ENCODE measurements around the gene AHR. TPM values are rescaled to one million over a fixed set of nuclear protein-coding genes. Genes with fewer than 3 reads are reported as not detected.

AHR gene
- total and polyA plus RNA-seq, 8 donors = 58.9 to 200 (median 65.7) TPM

DNA sequence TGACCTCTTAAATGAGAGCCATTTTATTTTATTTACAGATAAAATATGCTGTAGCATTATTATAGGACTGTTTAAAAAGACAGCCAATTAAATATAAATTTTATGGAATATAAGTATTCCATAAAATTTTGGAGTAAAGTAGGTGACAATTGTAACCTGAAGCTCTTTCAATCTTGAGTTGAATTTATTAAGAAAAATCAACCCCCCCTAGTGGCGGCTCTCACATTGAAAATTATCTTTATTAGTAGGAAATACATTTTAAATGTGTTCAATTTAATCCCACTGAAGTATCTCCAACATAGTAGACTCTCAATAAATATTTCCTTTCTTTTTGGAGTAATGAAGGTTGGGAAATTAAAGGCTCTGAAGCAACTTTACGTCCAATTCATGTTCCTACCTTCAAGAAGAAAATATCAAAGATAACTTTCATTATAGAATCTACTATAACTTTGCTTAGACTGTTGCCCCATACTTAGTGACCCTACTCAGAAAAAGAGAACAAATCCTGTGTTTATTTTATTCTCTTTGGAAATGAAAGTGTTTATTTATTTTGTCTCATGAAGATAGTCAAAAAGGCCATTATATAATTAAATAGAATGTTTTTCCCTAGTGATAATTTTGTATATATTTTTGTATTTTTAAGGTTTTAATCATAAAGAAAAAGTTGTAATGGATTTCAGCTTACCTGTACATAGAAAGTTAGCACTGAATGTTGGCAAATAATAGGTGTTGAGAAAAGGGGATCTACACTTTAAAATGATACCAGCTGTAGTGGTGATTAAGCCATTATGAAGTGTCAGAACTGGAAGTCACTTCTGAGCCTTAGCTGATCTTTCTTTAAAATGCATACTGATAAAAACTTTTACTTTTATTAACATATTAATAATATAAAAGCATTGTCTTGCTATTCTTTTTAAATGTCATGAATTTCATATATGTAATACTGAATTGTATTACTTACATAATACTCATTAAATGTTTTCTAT is 3.3 kb downstream of the AHR start:
- intact Hi-C loops (cut with DNase I) = loop anchor here in 1 of 2 donors (10.0 kb wide), 1 partner anchor 317 kb away; no protein-coding TSS in a partner anchor
- Histone ChIP-seq H3K4me1 (peaks cover 30 to 59% of the 10 kb centered on the region in 2 donors), H3K4me3 (peak overlapping the region; percentile 80 to 86), H3K27me3 (no peaks in the 10 kb centered on the region), H3K27ac (peak overlapping the region; percentile 97 to 98), H3K36me3 (no peaks in the 10 kb centered on the region), H3K9me3 (no peaks in the 10 kb centered on the region)
- DNase-seq (peak in 1 of 4 donors; percentile 51), ATAC-seq (no peak)
- TF ChIP-seq, protein P1, sequence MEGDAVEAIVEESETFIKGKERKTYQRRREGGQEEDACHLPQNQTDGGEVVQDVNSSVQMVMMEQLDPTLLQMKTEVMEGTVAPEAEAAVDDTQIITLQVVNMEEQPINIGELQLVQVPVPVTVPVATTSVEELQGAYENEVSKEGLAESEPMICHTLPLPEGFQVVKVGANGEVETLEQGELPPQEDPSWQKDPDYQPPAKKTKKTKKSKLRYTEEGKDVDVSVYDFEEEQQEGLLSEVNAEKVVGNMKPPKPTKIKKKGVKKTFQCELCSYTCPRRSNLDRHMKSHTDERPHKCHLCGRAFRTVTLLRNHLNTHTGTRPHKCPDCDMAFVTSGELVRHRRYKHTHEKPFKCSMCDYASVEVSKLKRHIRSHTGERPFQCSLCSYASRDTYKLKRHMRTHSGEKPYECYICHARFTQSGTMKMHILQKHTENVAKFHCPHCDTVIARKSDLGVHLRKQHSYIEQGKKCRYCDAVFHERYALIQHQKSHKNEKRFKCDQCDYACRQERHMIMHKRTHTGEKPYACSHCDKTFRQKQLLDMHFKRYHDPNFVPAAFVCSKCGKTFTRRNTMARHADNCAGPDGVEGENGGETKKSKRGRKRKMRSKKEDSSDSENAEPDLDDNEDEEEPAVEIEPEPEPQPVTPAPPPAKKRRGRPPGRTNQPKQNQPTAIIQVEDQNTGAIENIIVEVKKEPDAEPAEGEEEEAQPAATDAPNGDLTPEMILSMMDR (IDR thresholded peaks at IDR 0.05) = peak; percentile 39 to 64

DNA sequence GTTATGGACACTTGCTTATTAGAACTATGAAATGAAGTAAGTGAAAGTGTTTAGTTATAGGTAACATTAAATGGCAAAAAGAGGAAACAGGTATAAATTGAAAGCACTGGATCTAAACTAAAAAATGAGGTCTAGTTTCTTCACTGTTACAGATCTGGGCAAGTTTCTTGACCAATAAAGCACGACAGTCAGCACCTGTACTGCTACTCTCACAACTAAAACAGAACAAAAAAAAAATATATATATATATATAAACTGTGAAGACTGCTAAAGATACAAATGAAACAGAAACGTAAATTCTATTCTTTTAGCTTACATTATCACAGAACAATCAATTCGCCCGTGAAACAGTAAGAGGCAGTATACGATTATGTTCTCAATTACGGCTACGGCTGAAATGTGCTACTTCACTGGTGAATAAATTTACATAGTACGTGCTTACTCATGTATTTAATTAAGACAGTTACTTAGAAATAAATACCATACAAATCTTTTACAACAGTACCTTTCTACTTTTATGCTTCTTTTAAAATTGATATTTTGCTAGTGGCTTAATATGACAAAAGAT is 4.2 kb downstream of the AHR start:
- DNase-seq = peak in 1 of 4 donors; percentile 28
- peak overlapping the region; percentile 80 to 86 for H3K4me3 ChIP-seq
- no peaks in the 10 kb centered on the region for H3K9me3 ChIP-seq
- H3K4me1 ChIP-seq = peaks cover 39 to 64% of the 10 kb centered on the region in 2 donors
- no peaks in the 10 kb centered on the region for H3K27me3 ChIP-seq
- H3K36me3 ChIP-seq = no peaks in the 10 kb centered on the region
- TF ChIP-seq, protein P1 (IDR thresholded peaks at IDR 0.05) = peak in 1 of 2 donors; percentile 19
- H3K27ac ChIP-seq = peak overlapping the region; percentile 97 to 98
- intact Hi-C loops (cut with DNase I) = loop anchor here in 1 of 2 donors (10.0 kb wide), 1 partner anchor 318 kb away; no protein-coding TSS in a partner anchor
- no peak for ATAC-seq

- Histone ChIP-seq H3K4me3 (peak overlapping the region; percentile 10 to 80), H3K27ac (peak overlapping the region; percentile 97 to 98), H3K27me3 (no peaks in the 10 kb centered on the region), H3K36me3 (peaks cover 0 to 4% of the 10 kb centered on the region in 2 donors), H3K9me3 (no peaks in the 10 kb centered on the region), H3K4me1 (peaks cover 47 to 76% of the 10 kb centered on the region in 2 donors)
- ATAC-seq (peak; percentile 38), DNase-seq (no peak)
- TF ChIP-seq, protein P1 (IDR thresholded peaks at IDR 0.05) = no peak
- intact Hi-C loops (cut with DNase I) = loop anchor here in 1 of 2 donors (10.0 kb wide), 1 partner anchor 320 kb away; no protein-coding TSS in a partner anchor
Observed at GRCh38 chr7:17304926-17305325, 6.5 kb downstream of the AHR start.

DNA sequence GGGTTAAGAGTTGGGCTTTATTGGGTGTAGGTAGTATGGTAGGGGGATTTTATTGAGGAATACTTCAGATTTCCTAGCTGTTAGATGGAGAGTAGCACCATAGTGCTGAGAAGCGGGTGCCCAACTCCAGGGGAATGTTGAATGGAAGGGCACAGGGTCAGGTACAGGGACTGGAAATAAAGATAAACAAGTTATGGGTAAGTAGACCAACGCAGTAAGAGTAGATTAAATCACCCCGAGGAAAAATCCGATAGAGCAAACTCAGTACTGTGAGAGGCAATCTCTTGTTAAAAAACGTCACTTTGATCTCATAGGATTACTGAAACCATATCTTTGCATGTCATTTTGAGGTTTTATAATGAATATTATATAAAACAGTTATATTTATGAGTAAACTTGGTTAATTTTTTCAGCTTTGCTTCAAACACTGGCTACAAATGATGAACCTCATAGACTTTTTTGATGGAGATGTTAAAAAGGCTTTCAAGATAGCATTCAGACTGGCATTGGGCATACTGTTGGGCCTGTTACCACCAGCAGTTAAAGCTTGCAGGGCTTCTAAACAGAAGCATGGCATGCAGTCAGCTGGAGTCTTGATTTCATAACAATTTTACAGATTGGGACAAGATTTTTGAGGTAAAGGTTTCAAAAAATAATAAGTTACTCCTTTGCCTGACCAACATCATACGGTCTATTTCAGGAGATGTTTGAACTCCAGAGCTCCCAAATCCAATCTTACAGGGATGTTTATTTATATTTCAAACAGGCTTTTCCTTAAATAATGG is 7.1 kb downstream of the AHR start:
- Histone ChIP-seq H3K36me3 (peaks cover 0 to 10% of the 10 kb centered on the region in 2 donors), H3K9me3 (no peaks in the 10 kb centered on the region), H3K4me1 (peaks cover 54 to 76% of the 10 kb centered on the region in 2 donors), H3K4me3 (peak overlapping the region in 1 of 2 donors; percentile 80), H3K27me3 (no peaks in the 10 kb centered on the region), H3K27ac (peak overlapping the region; percentile 97 to 98)
- TF ChIP-seq, protein P1 (IDR thresholded peaks at IDR 0.05) = no peak
- intact Hi-C loops (cut with DNase I) = loop anchor here in 1 of 2 donors (10.0 kb wide), 1 partner anchor 321 kb away; no protein-coding TSS in a partner anchor
- no peak for DNase-seq
- no peak for ATAC-seq

Measured in left lung (tissue), 10 donors.